ENCODE measurements around the gene MTERF1.
"Not testable (repeated sequence)": the region's sequence is repeated elsewhere in the genome, so short reads cannot be mapped to it uniquely, and the experiment has no call there.

Gene MTERF1

GRCh38 chr7:91880016-91880412 is 488 bp downstream of the MTERF1 start:
- DNase-seq = no peak

GRCh38 chr7:91876391-91877133 is 3.9 kb downstream of the MTERF1 start:
- no peak for DNase-seq

DNA sequence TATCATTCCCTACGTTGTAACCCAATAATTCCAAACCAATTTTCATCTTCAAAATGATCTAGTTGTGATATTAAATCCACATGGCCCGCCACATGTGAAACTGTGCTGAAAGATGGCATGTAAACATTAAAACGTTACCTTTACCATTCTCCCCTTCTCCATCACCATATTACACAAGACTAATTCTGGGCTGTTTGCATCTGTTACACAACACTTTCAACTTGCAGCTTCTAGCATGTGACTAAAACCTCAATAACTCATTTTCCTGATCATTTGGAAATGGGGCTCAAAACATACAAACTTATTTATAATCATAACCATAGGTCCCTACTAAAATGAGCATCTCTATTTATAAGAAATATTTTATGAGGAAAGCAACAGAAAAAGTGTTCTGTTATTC is 4.7 kb downstream of the MTERF1 start:
- no peak for DNase-seq

DNA sequence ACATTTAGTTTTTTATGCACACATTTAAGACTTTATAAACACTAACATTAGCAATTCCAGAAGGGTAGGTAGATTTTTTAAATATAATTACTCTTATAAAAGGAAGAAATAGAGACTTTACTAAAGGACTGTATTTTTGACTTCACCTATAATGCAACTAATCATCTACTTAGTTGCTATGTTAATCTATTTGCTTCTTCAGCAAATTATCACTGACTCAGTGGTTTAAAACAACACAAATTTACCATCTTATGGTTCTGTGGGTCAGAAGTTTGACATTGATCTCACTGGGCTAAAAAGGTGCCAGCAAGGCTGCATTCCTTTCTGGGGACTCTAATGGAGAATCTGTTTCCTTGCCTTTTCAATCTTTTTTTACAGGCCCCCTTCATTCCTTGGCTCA is 7.6 kb downstream of the MTERF1 start:
- no peak for DNase-seq

DNA sequence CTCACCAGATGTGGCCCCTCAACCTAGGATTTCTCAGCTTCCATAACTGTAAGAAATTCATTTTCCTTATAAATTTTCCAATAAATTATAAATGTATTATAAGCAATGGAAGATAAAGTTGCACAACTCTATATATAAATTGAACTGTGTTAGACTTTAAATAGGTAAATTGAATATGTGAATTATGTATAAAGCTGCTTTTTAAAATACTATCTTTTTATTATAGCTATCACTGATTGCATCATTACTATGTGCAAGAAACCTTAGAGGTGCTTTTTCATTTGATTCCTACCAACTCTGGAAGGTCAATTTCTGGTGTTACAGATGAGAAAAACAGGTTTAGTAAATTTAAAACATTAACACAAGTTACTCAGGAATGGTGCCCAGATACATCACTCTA is 8.4 kb downstream of the MTERF1 start:
- DNase-seq = no peak

DNA sequence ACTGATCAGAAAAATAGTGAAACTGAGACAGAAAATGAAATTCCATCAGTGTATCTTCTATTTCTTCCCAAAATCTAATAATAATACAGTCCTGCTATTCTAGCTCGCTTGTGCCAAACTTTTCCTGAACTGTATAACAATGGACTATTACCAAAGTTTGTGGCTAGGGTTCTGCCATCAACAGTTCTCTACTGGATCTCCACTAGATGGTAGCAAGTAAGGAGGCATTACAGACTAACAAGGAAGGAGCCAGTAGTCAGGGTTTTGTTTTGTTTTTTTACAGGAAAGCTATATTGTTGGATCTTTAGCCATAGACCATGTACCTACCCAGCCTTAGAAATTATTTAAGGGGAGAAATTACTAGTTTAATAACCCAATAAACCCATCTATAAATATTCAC is 10.8 kb downstream of the MTERF1 start:
- no peak for DNase-seq

DNA sequence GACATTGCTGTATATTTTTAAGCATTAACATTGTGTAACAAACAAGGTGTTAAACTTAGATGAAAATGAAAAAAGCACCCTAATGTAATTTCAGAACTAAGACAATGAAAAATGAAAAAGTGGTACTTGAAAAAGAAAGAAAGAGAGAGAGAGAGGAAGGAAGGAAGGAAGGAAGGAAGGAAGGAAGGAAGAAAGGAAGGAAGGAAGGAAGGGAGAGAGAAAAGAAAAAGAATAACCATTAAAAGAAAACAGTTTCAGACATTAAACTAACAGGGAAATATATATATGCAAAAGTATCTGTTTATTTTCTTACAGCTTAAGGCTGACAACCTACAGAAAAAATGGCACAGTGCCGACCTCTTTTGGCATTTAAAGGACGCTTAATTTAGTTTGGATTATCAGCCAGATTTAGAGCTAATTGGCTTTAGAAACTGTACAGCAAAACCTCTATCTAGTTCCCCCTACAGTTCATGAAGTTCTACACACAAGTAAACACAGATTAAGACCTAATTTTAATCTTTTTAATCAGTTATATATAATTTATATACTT is 13.8 kb downstream of the MTERF1 start:
- DNase-seq = no peak

GRCh38 chr7:91865511-91865910 is 15.0 kb downstream of the MTERF1 start:
- no peak for DNase-seq

DNA sequence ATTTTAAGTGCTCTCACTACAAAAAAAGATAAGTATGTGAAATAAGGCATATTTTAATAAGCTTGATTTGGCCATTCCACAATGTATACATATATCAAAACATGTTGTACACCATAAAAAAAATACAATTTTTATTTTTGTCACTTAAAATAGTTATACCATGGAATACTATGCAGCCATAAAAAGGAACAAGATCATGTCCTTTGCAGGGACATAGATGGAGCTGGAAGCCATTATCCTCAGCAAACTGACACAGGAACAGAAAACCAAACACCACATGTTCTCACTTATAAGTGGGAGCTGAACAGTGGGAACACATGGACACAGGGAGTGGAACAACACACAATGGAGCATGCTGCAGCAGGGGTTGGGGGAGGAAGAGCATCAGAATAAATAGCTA is 15.9 kb downstream of the MTERF1 start:
- not testable (repeated sequence) for DNase-seq

DNA sequence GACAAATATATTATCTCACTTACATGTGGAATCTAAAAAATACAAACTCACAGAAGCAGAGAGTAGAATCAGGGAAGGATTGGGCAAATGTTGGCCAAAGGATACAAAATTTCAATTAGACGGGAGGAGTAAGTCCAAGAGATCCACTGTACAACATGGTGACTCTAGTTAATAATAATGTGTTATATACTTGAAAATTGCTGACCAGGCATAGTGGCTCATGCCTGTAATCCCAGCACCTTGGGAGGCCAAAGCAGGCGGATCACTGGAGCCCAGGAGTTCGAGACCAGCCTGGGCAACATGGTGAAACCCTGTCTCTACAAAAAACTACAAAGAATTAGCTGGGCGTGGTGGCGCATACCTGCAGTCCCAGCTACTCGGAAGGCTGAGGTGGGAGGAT is 16.4 kb downstream of the MTERF1 start:
- DNase-seq = no peak

DNA sequence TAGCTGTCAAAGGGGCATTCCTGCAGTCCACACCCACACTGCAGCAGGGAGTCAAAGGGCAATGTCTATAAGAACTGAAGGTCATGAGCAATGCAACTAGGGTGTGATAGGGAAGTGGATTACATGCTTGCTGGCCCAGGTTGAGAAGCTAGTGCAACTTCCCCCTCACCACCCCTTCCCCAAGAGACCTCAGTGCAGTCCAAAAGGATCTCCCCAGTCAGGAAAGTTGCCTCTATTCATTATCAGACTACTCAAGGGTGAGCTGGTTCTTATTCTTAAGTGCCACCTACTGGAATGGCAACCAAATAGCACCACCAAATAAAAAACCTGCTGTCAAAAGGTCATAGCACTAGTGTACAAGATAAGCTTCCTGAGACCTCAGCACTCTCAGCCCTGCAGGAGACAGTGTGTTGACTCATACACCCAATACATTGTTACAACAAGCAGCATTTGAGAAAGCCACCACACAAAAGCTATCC is 28.2 kb downstream of the MTERF1 start:
- peak; percentile 16 for DNase-seq

DNA sequence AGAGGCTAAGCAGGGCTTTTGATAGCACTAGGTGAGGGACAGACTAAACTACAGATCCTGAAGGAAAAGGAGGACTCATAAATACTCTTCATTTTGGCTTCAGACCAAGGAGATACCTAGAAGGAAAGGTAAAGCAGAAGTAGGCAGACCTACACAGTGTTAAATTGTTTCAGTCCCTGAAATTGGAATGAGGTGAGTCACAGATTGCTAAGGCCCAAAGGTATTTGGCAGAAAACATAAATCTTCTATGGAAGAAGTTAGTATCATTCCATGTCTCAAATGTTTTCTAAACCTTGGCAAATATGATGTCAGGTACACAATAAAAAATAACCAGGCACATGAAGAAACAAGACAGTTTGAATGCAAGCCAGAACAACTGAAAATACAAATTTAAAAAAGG is 30.0 kb downstream of the MTERF1 start:
- DNase-seq = no peak

DNA sequence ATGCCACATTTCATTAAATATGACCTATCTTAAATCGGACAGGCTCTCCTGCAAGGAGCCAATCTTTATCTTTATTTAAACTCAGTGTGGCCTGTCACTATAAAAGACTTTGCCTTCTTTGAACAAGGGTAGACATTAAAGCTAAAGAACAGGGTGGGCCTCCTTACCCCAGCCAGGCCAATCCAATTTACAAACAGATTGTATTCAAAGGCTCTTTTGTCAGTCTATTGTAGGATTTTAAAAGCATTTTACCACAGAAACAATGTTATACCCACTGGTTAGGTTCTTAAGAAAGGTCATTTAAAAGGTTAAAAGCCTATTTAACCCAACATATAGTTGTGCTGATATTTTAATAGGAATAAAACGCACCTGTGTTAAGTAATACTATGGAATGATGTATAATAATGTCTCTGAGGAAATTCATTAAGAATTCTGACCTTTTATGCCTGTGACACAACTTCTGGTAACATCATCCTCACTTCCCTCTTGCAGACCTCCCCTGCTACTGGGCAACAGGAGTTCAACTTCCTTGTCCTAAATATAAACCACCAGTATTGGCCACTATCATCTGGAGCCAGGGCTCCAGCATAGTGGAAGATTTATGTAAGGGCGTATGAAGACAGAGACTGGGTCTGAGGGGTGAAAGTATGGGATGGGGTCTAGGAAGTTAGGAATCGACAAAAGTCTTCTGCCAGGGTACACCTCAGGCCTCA is 32.5 kb downstream of the MTERF1 start:
- DNase-seq = no peak

DNA sequence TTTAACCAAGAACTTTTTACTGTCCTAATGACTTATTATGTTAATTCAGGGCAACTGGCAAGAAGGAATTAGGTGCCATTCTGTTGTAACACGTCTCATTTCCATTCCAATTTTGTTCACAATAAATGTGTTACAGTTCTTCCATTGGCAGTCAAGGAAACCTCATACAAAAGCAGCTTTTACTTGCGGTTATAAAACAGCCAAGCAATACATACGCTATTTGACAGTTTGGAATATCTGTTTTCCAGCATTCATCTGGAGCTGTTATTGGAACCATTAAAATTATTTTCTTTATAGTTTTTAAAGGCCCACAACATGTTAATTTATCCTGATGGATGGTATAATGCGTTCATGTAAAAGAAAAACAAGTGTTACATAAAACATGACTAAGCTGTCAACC is 33.3 kb downstream of the MTERF1 start:
- no peak for DNase-seq

- DNase-seq = no peak
Observed at GRCh38 chr7:91846436-91846835, 34.1 kb downstream of the MTERF1 start.

DNA sequence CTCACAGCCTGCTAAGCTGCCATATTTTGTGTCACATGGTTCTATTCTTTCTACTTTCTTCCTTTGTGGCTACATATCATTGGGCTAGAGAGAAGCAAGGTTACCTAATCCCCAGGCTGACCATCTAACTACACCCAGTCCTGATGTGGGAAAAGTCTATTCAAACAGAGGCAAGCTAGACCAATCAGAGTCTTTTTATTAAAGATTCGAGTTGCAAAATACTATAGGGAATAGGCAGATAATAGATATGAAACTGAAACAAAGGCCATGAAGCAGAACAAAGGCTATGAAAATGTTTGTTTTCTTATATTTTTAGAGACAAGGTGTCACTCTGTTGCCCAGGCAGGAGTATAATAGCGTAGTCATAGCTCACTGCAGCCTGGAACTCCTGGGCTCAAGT is 36.7 kb downstream of the MTERF1 start:
- DNase-seq = no peak

DNA sequence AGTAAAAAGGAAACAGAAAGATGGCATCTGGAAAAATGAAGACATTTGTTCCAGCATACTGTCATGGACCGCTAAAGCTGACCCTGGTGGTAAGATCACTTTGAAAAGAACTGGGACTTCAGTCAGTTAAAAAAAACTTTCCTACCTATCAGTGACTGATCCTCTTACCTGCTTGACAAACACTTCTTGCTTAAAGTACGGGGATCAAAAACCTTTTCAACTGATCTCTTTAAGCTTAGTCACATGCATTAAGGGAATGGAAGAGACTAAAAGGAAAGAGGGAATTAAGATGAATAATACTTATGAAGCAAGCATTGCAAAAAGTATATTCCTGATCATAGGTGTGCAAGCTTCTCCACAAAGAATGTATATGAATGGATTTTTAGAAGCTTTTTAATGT is 42.1 kb downstream of the MTERF1 start:
- no peak for DNase-seq

GRCh38 chr7:91837397-91838070 is 43.0 kb downstream of the MTERF1 start:
- no peak for DNase-seq

- no peak for DNase-seq
Observed at GRCh38 chr7:91835826-91836368, 44.6 kb downstream of the MTERF1 start.

- DNase-seq = no peak
Observed at GRCh38 chr7:91835091-91835825, 45.2 kb downstream of the MTERF1 start.

DNA sequence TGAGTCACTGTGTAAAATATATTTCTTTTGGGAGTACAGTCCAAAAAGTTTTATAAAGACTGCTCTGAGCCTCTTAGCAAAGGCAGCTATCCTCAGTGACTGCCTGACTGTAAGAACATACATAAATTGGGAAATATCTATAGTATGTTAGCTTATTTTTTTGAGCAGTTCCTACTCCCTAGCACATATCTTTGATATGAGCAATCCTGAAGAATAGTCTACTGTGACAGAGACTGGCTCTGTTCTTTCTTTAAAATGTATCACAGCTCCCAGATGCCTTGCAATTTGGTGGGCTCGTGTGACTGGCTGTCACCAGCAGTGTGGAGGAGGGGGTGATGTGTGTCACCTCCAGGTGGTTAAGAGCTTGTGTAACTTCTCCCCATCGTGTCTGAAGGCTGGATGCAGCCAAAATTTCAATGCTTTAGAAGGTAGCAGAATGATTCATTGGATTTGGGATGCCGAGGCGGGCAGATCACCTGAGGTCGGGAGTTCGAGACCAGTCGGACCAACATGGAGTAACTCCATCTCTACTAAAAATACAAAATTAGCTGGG is 47.9 kb downstream of the MTERF1 start:
- no peak for DNase-seq

- DNase-seq = no peak
Observed at GRCh38 chr7:91827169-91827568, 53.3 kb downstream of the MTERF1 start.
